Measurements from ENCODE around the gene TRDMT1.

Gene TRDMT1

GRCh38 chr10:17185873-17186272 lies 15.6 kb downstream of the TRDMT1 start:
- H3K9me3 Mint-ChIP-seq = no peaks in the 10 kb centered on the region
- H3K4me3 Mint-ChIP-seq = no peak overlapping the region
- H3K27me3 Mint-ChIP-seq (ENCODE audit: low read depth) = no peaks in the 10 kb centered on the region
- peaks cover 9% of the 10 kb centered on the region for H3K4me1 Mint-ChIP-seq
- TF ChIP-seq CTCF (IDR thresholded peaks at IDR 0.05; ENCODE audit: unreplicated experiment in 3 of 3) = no peak
- H3K36me3 Mint-ChIP-seq (ENCODE audit: low read depth) = no peaks in the 10 kb centered on the region
- no peak overlapping the region for H3K27ac Mint-ChIP-seq

DNA sequence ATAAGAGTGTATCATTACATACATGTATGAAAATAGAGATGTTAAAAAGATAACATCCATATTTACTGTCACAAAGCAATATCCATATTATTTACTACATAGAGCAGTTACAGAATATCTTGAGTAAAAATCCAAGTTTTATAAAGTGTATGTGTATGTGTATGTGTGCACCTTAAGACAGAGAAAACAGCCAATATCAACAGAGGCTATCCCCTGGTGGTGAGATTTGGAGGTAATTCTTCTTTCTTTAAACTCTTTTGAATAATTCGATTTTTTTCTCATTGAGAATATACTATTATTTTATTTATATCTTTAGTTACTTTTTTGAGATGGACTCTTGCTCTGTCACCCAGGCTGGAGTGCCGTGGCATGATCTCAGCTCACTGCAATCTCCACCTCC lies 18.4 kb downstream of the TRDMT1 start:
- no peaks in the 10 kb centered on the region for H3K36me3 Mint-ChIP-seq (ENCODE audit: low read depth)
- no peak overlapping the region for H3K4me3 Mint-ChIP-seq
- no peak overlapping the region for H3K27ac Mint-ChIP-seq
- H3K9me3 Mint-ChIP-seq = no peaks in the 10 kb centered on the region
- no peaks in the 10 kb centered on the region for H3K4me1 Mint-ChIP-seq
- H3K27me3 Mint-ChIP-seq (ENCODE audit: low read depth) = no peaks in the 10 kb centered on the region
- no peak for TF ChIP-seq CTCF (IDR thresholded peaks at IDR 0.05; ENCODE audit: unreplicated experiment in 3 of 3)

DNA sequence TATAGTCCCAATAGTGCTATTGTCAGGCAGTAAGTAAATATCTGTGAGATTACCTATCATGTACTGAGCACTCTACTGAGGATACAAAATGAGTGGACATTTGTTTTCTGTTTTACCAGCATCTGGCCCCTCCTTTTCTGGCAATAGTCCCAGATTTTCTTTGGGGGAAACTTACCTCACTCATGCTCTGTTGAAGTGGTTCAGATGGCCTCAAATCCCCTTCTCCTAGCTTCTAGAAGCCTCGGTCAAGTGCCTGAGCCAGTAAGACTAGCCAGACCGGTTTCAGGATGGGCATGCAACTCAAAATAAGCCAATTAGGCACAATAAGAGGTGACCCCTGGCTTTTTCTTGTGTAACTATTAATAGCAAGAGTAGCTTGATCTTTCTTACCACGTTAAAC lies 19.7 kb downstream of the TRDMT1 start:
- Mint-ChIP-seq H3K9me3 (no peaks in the 10 kb centered on the region), H3K4me3 (no peak overlapping the region), H3K27ac (no peak overlapping the region), H3K4me1 (no peaks in the 10 kb centered on the region), H3K36me3 (ENCODE audit: low read depth) (no peaks in the 10 kb centered on the region), H3K27me3 (ENCODE audit: low read depth) (no peaks in the 10 kb centered on the region)
- no peak for TF ChIP-seq CTCF (IDR thresholded peaks at IDR 0.05; ENCODE audit: unreplicated experiment in 3 of 3)

DNA sequence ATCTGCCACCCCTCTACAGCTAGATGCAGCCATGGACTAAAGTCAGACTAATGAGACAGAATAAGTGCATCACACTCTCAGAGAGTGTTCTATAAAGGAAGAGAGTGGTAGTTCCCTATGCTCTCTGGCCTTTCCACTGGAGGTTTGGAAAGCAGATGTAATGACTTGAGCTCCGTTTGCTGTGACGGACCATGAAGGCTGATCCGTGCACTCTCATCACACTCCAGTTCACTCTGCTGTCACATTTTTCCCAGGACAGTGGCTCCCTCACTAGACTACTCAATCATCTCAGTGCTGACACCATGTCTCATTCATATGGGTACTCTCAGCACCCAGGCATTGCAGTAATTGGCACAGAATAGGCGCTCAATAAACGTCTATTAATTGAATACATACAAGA lies 20.4 kb downstream of the TRDMT1 start:
- no peak for TF ChIP-seq CTCF (IDR thresholded peaks at IDR 0.05; ENCODE audit: unreplicated experiment in 3 of 3)

GRCh38 chr10:17179002-17179401 lies 22.5 kb downstream of the TRDMT1 start:
- Mint-ChIP-seq H3K27ac (no peak overlapping the region), H3K9me3 (no peaks in the 10 kb centered on the region), H3K4me1 (peaks cover 14% of the 10 kb centered on the region), H3K27me3 (ENCODE audit: low read depth) (no peaks in the 10 kb centered on the region), H3K36me3 (ENCODE audit: low read depth) (no peaks in the 10 kb centered on the region), H3K4me3 (no peak overlapping the region)
- TF ChIP-seq CTCF (IDR thresholded peaks at IDR 0.05; ENCODE audit: unreplicated experiment in 3 of 3) = no peak

More for the DNA sequence above, 20.4 kb downstream of the TRDMT1 start:
- Mint-ChIP-seq H3K27me3 (ENCODE audit: low read depth) (no peaks in the 10 kb centered on the region), H3K4me1 (no peaks in the 10 kb centered on the region), H3K36me3 (ENCODE audit: low read depth) (no peaks in the 10 kb centered on the region), H3K4me3 (no peak overlapping the region), H3K27ac (no peak overlapping the region), H3K9me3 (no peaks in the 10 kb centered on the region)

DNA sequence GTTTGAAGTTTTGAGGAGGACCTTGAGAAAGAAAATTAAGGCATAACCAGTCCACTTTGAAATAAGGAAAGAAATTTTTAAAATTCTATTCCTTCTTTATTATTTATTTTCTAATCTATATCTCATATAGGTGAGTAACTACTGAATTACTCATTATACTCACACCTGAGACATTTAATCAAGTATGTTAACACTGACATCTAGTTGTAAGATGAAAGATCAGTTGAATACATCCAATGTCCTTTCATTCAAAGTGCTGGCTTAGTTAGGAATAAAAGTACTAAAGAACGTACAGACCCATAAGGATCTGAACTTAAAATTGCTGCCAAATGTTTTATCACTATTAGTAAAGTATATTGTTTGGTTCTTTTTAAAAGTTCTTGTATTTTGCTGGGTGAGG lies 23.5 kb downstream of the TRDMT1 start:
- peaks cover 14% of the 10 kb centered on the region for H3K4me1 Mint-ChIP-seq
- H3K27me3 Mint-ChIP-seq (ENCODE audit: low read depth) = no peaks in the 10 kb centered on the region
- H3K9me3 Mint-ChIP-seq = no peaks in the 10 kb centered on the region
- H3K27ac Mint-ChIP-seq = no peak overlapping the region
- H3K4me3 Mint-ChIP-seq = no peak overlapping the region
- no peak for TF ChIP-seq CTCF (IDR thresholded peaks at IDR 0.05; ENCODE audit: unreplicated experiment in 3 of 3)
- H3K36me3 Mint-ChIP-seq (ENCODE audit: low read depth) = no peaks in the 10 kb centered on the region
